Hematopoietic multipotent progenitor cell treated with erythropoietin and hydrocortisone succinate and interleukin-3 and kit ligand, for 17 days (in vitro differentiated cells): ENCODE measurements around the gene PCNT.
A peak's percentile ranks its signal among the peaks of the same experiment; 100 is the strongest.

Experiments
- DNase-seq: peaks from one replicate; pipeline ENCODE4 v3.0.0-alpha.2; 2015; ENCODE audit warnings: low spot score

Gene PCNT

GRCh38 chr21:46334351-46335140 is 10.6 kb downstream of the PCNT start:
- no peak for DNase-seq

GRCh38 chr21:46336603-46337002 is 12.6 kb downstream of the PCNT start:
- DNase-seq, result no peak

GRCh38 chr21:46340998-46341397 is 17.0 kb downstream of the PCNT start:
- no peak for DNase-seq

GRCh38 chr21:46344219-46344915 is 20.4 kb downstream of the PCNT start:
- no peak for DNase-seq

- DNase-seq, result no peak
Measured at GRCh38 chr21:46345861-46346260, 21.9 kb downstream of the PCNT start.

- DNase-seq, result no peak
Measured at GRCh38 chr21:46346296-46347202, 22.6 kb downstream of the PCNT start.

- no peak for DNase-seq
Measured at GRCh38 chr21:46347203-46347550, 23.2 kb downstream of the PCNT start.

GRCh38 chr21:46347791-46348381 is 23.9 kb downstream of the PCNT start:
- DNase-seq, result peak; percentile 71

- no peak for DNase-seq
Measured at GRCh38 chr21:46349134-46349760, 25.3 kb downstream of the PCNT start.

- DNase-seq, result no peak
Measured at GRCh38 chr21:46350571-46350970, 26.6 kb downstream of the PCNT start.

GRCh38 chr21:46350981-46351380 is 27.0 kb downstream of the PCNT start:
- no peak for DNase-seq

- DNase-seq, result no peak
Measured at GRCh38 chr21:46351476-46352163, 27.7 kb downstream of the PCNT start.

GRCh38 chr21:46352164-46352515 is 28.2 kb downstream of the PCNT start:
- DNase-seq, result no peak

GRCh38 chr21:46352913-46353312 is 29.0 kb downstream of the PCNT start:
- no peak for DNase-seq

GRCh38 chr21:46354046-46354445 is 30.1 kb downstream of the PCNT start:
- no peak for DNase-seq

GRCh38 chr21:46354518-46354917 is 30.6 kb downstream of the PCNT start:
- DNase-seq, result no peak

GRCh38 chr21:46355161-46356004 is 31.4 kb downstream of the PCNT start:
- no peak for DNase-seq

GRCh38 chr21:46356005-46356338 is 32.0 kb downstream of the PCNT start:
- no peak for DNase-seq

- no peak for DNase-seq
Measured at GRCh38 chr21:46356494-46357334, 32.8 kb downstream of the PCNT start.

- no peak for DNase-seq
Measured at GRCh38 chr21:46357335-46357604, 33.3 kb downstream of the PCNT start.
